NCI-H1105 (cell line): ENCODE results near the gene DCDC2C.

Source experiments
- DNase-seq: peaks from one replicate; lab custom pipeline; 2025; lab: John Stamatoyannopoulos, UW

Gene DCDC2C

GRCh38 chr2:3827673-3828575, 124.5 kb downstream of the DCDC2C start:
- no peak for DNase-seq

- no peak for DNase-seq
Observed at GRCh38 chr2:3830796-3831195, 127.4 kb downstream of the DCDC2C start.

- no peak for DNase-seq
Observed at GRCh38 chr2:3837086-3837485, 133.7 kb downstream of the DCDC2C start.

- no peak for DNase-seq
Observed at GRCh38 chr2:3838348-3838747, 135.0 kb downstream of the DCDC2C start.

GRCh38 chr2:3839476-3839875, 136.1 kb downstream of the DCDC2C start:
- DNase-seq: no peak

- DNase-seq: no peak
Observed at GRCh38 chr2:3840611-3841155, 137.3 kb downstream of the DCDC2C start.

- DNase-seq: no peak
Observed at GRCh38 chr2:3847397-3848052, 144.2 kb downstream of the DCDC2C start.

- no peak for DNase-seq
Observed at GRCh38 chr2:3848776-3849175, 145.4 kb downstream of the DCDC2C start.

GRCh38 chr2:3849213-3849612, 145.8 kb downstream of the DCDC2C start:
- no peak for DNase-seq

GRCh38 chr2:3857576-3857975, 154.2 kb downstream of the DCDC2C start:
- DNase-seq: peak; percentile 77

- peak; percentile 92 for DNase-seq
Observed at GRCh38 chr2:3864943-3865865, 161.8 kb downstream of the DCDC2C start.

GRCh38 chr2:3867469-3867868, 164.1 kb downstream of the DCDC2C start:
- peak; percentile 36 for DNase-seq

- no peak for DNase-seq
Observed at GRCh38 chr2:3868012-3868805, 164.8 kb downstream of the DCDC2C start.

GRCh38 chr2:3870222-3870621, 166.8 kb downstream of the DCDC2C start:
- DNase-seq: no peak

- no peak for DNase-seq
Observed at GRCh38 chr2:3871002-3871401, 167.6 kb downstream of the DCDC2C start.

- DNase-seq: no peak
Observed at GRCh38 chr2:3872451-3872850, 169.1 kb downstream of the DCDC2C start.

GRCh38 chr2:3873899-3874298, 170.5 kb downstream of the DCDC2C start:
- DNase-seq: no peak

- DNase-seq: no peak
Observed at GRCh38 chr2:3876221-3876620, 172.8 kb downstream of the DCDC2C start.

GRCh38 chr2:3876685-3877084, 173.3 kb downstream of the DCDC2C start:
- no peak for DNase-seq

GRCh38 chr2:3885629-3886628, 182.6 kb downstream of the DCDC2C start:
- no peak for DNase-seq
